ENCODE data around the gene USP16. TPM values are rescaled to one million over a fixed set of nuclear protein-coding genes. Genes with fewer than 3 reads are reported as not detected.
"Not testable (repeated sequence)": the region's sequence is repeated elsewhere in the genome, so short reads cannot be mapped to it uniquely, and the experiment has no call there.

Gene USP16
- total RNA-seq, 2 donors from 2014 or later = 19.9 to 22.0 TPM

- Histone ChIP-seq H3K27ac (ENCODE audit: low read depth, low read length) (no peak overlapping the region), H3K27me3 (ENCODE audit: control insufficient read depth, insufficient read depth, low read length, poor library complexity, severe bottlenecking) (no peaks in the 10 kb centered on the region), H3K9me3 (ENCODE audit: control insufficient read depth, low read length) (no peaks in the 10 kb centered on the region), H3K9ac (ENCODE audit: extremely low read depth, low read length, poor library complexity, severe bottlenecking) (no peak overlapping the region), H3K36me3 (ENCODE audit: control insufficient read depth, insufficient read depth, low read length) (peaks cover 69% of the 10 kb centered on the region), H3K4me1 (ENCODE audit: control insufficient read depth, insufficient read depth, low read length) (no peaks in the 10 kb centered on the region), H3K4me3 (ENCODE audit: low read length) (no peak overlapping the region)
- H3K4me1 Mint-ChIP-seq = no peaks in the 10 kb centered on the region
- H3K27me3 Mint-ChIP-seq (ENCODE audit: insufficient read depth) = no peaks in the 10 kb centered on the region
- TF ChIP-seq CTCF (conservative IDR thresholded peaks at IDR 0.05) = no peak
- no peak overlapping the region for H3K27ac Mint-ChIP-seq
- no peaks in the 10 kb centered on the region for H3K9me3 Mint-ChIP-seq
- WGBS, 2 experiments (ENCODE audit: insufficient coverage in 1 of 2, insufficient read length in 1 of 2) = 89% methylated on average over 1 of the region's 1 CpG; no CpG with 5 or more reads in 1 of the 2 experiments
- no peak overlapping the region for H3K4me3 Mint-ChIP-seq
- H3K36me3 Mint-ChIP-seq (ENCODE audit: low read depth) = peaks cover 40% of the 10 kb centered on the region
- DNase-seq = no peak
Observed at GRCh38 chr21:28982637-28983036, 41.8 kb upstream of the USP16 start.

GRCh38 chr21:28986677-28987076 is 37.8 kb upstream of the USP16 start:
- peaks cover 48% of the 10 kb centered on the region for H3K36me3 ChIP-seq (ENCODE audit: control insufficient read depth, insufficient read depth, low read length)
- no peaks in the 10 kb centered on the region for H3K4me1 Mint-ChIP-seq
- no peak for TF ChIP-seq CTCF (conservative IDR thresholded peaks at IDR 0.05)
- H3K36me3 Mint-ChIP-seq (ENCODE audit: low read depth) = peaks cover 29% of the 10 kb centered on the region
- H3K27me3 Mint-ChIP-seq (ENCODE audit: insufficient read depth) = no peaks in the 10 kb centered on the region
- no peak overlapping the region for H3K27ac ChIP-seq (ENCODE audit: low read depth, low read length)
- 91 to 93% methylated on average over 4 of the region's 4 CpGs for WGBS, 2 experiments (ENCODE audit: insufficient coverage in 1 of 2, insufficient read length in 1 of 2)
- no peaks in the 10 kb centered on the region for H3K9me3 Mint-ChIP-seq
- peaks cover 4% of the 10 kb centered on the region for H3K4me1 ChIP-seq (ENCODE audit: control insufficient read depth, insufficient read depth, low read length)
- no peak overlapping the region for H3K4me3 ChIP-seq (ENCODE audit: low read length)
- H3K27me3 ChIP-seq (ENCODE audit: control insufficient read depth, insufficient read depth, low read length, poor library complexity, severe bottlenecking) = no peaks in the 10 kb centered on the region
- H3K9ac ChIP-seq (ENCODE audit: extremely low read depth, low read length, poor library complexity, severe bottlenecking) = no peak overlapping the region
- no peaks in the 10 kb centered on the region for H3K9me3 ChIP-seq (ENCODE audit: control insufficient read depth, low read length)
- H3K4me3 Mint-ChIP-seq = no peak overlapping the region
- H3K27ac Mint-ChIP-seq = no peak overlapping the region
- no peak for DNase-seq

GRCh38 chr21:28988146-28988545 is 36.3 kb upstream of the USP16 start:
- not testable (repeated sequence) for H3K4me3 Mint-ChIP-seq; H3K9ac ChIP-seq (ENCODE audit: extremely low read depth, low read length, poor library complexity, severe bottlenecking); H3K9me3 ChIP-seq (ENCODE audit: control insufficient read depth, low read length); H3K4me1 ChIP-seq (ENCODE audit: control insufficient read depth, insufficient read depth, low read length); H3K27me3 Mint-ChIP-seq (ENCODE audit: insufficient read depth); H3K27ac Mint-ChIP-seq; H3K4me3 ChIP-seq (ENCODE audit: low read length); H3K27ac ChIP-seq (ENCODE audit: low read depth, low read length); H3K27me3 ChIP-seq (ENCODE audit: control insufficient read depth, insufficient read depth, low read length, poor library complexity, severe bottlenecking); DNase-seq; H3K4me1 Mint-ChIP-seq; H3K9me3 Mint-ChIP-seq
- H3K36me3 ChIP-seq (ENCODE audit: control insufficient read depth, insufficient read depth, low read length) = peaks cover 33% of the 10 kb centered on the region
- H3K36me3 Mint-ChIP-seq (ENCODE audit: low read depth) = peaks cover 22% of the 10 kb centered on the region
- 91 to 94% methylated on average over 3 to 6 of the region's 6 CpGs for WGBS, 2 experiments (ENCODE audit: insufficient coverage in 1 of 2, insufficient read length in 1 of 2)
